NCI-H226 (cell line): Measurements from ENCODE around the gene LIME1.

Source experiments
- DNase-seq: peaks from one replicate; pipeline ENCODE4 v3.0.0-alpha.2; 2015

The LIME1 gene

GRCh38 chr20:63735859-63736718, at the start of gene LIME1:
TSS of gene LIME1 (plus strand) at chr20:63736664. CDS start at chr20:63737550, 886 bp downstream.
- DNase-seq = no peak

GRCh38 chr20:63687419-63688178, 48.9 kb upstream of the LIME1 start:
- no peak for DNase-seq

- DNase-seq = no peak
Observed at GRCh38 chr20:63688228-63689045, 48.0 kb upstream of the LIME1 start.

GRCh38 chr20:63689046-63690002, 47.1 kb upstream of the LIME1 start:
- no peak for DNase-seq

GRCh38 chr20:63690003-63690897, 46.2 kb upstream of the LIME1 start:
- DNase-seq = no peak

- no peak for DNase-seq
Observed at GRCh38 chr20:63690898-63691710, 45.4 kb upstream of the LIME1 start.

GRCh38 chr20:63691711-63692435, 44.6 kb upstream of the LIME1 start:
- no peak for DNase-seq

- DNase-seq = no peak
Observed at GRCh38 chr20:63692436-63693082, 43.9 kb upstream of the LIME1 start.

GRCh38 chr20:63693083-63693732, 43.3 kb upstream of the LIME1 start:
- DNase-seq = no peak

- no peak for DNase-seq
Observed at GRCh38 chr20:63693733-63694583, 42.5 kb upstream of the LIME1 start.

- no peak for DNase-seq
Observed at GRCh38 chr20:63694584-63695423, 41.7 kb upstream of the LIME1 start.

GRCh38 chr20:63695424-63696305, 40.8 kb upstream of the LIME1 start:
- DNase-seq = no peak

GRCh38 chr20:63696306-63696627, 40.2 kb upstream of the LIME1 start:
- DNase-seq = peak; percentile 85

GRCh38 chr20:63696628-63697356, 39.7 kb upstream of the LIME1 start, which contains the start of gene TNFRSF6B:
TSS of gene TNFRSF6B (plus strand) at chr20:63696652. CDS start at chr20:63696768, 116 bp downstream.
- no peak for DNase-seq
